PC-3 (cell line): ENCODE measurements around the gene BCAS2.

Source experiments
- EZH2 ChIP-seq: fragments of 300-600 bp; sonication (generic); IDR thresholded peaks from one replicate; pipeline ENCODE4 v1.6.1; 2017; ENCODE audit warnings: antibody characterized with exemption, mild to moderate bottlenecking, low read length; ENCODE audit not compliant: unreplicated experiment
- TF ChIP-seq, protein P1 (sequence below): fragments of 300-600 bp; sonication (generic); conservative IDR thresholded peaks from 2 replicates; pipeline ENCODE4 v1.5.1; 2017; ENCODE audit warnings: antibody characterized with exemption, low read depth, mild to moderate bottlenecking, low read length

GRCh38 chr1:114530224-114530623, 51.2 kb downstream of the BCAS2 start:
- TF ChIP-seq, protein P1, sequence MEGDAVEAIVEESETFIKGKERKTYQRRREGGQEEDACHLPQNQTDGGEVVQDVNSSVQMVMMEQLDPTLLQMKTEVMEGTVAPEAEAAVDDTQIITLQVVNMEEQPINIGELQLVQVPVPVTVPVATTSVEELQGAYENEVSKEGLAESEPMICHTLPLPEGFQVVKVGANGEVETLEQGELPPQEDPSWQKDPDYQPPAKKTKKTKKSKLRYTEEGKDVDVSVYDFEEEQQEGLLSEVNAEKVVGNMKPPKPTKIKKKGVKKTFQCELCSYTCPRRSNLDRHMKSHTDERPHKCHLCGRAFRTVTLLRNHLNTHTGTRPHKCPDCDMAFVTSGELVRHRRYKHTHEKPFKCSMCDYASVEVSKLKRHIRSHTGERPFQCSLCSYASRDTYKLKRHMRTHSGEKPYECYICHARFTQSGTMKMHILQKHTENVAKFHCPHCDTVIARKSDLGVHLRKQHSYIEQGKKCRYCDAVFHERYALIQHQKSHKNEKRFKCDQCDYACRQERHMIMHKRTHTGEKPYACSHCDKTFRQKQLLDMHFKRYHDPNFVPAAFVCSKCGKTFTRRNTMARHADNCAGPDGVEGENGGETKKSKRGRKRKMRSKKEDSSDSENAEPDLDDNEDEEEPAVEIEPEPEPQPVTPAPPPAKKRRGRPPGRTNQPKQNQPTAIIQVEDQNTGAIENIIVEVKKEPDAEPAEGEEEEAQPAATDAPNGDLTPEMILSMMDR, result no peak
- no peak for TF ChIP-seq EZH2
